Liver (tissue), 3 donors: ENCODE data around the gene CLIP1.

Source experiments
- CTCF ChIP-seq: fragments of 150-350 bp; IDR thresholded peaks from 2 replicates; pipeline ENCODE4 v1.5.1; 2017; ENCODE audit warnings: improper control_type of control experiment, low read depth, low read length; ENCODE audit not compliant: missing input control
- MAX ChIP-seq: IDR thresholded peaks from 2 replicates; pipeline ENCODE4 v1.6.1; 2016; ENCODE audit warnings: antibody characterized with exemption
- TAF1 ChIP-seq: conservative IDR thresholded peaks from 2 replicates; pipeline ENCODE4 v1.6.1; 2016; ENCODE audit warnings: antibody characterized with exemption, mild to moderate bottlenecking
- donor health status: healthy.
- donor health status: healthy.

GRCh38 chr12:122266230-122266901, 156.1 kb downstream of the CLIP1 start, which contains the start of gene VPS33A:
- TF ChIP-seq CTCF (no peak), MAX (peak; percentile 74), TAF1 (peak; percentile 45)
